ENCODE data around the gene GGTLC2. TPM values are rescaled to one million over a fixed set of nuclear protein-coding genes. Genes with fewer than 3 reads are reported as not detected.

GGTLC2 gene
- total RNA-seq, 2 donors from 2014 or later = not detected

DNA sequence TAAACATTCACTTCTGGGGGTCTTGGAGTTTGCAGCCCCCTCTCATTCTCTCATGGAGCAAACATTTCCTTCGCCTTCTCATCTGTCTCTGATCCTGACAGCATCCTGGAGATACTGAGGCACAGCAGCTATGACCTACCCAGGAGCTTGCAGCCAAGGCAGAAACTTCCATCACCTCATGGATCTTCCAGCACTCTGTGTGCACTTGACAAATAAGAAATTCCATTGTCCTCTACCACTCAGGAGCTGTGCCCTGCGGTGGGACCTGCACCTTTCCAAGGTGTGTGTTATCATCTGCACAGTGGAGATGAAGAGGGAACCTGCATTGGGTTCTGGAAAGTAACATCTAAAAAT is 49.1 kb downstream of the GGTLC2 start:
- Histone ChIP-seq H3K36me3 (replicated peaks in 1 of 2; ENCODE audit: insufficient read depth in 1 of 2, low read depth in 2 of 2) (no peaks in the 10 kb centered on the region), H3K4me3 (no peak overlapping the region), H3K27ac (peak overlapping the region; percentile 30 to 87 (median 76)), H3K4me1 (peaks cover 45% of the 10 kb centered on the region), H3K27me3 (no peaks in the 10 kb centered on the region), H3K9me3 (no peaks in the 10 kb centered on the region)
- no peak for TF ChIP-seq CTCF (IDR thresholded peaks at IDR 0.05)
- no peak for TF ChIP-seq POLR2A (IDR thresholded peaks at IDR 0.05)
- DNase-seq (no peak), ATAC-seq (peak; percentile 50)
- WGBS, 2 donors = 30 to 59% methylated on average over 2 of the region's 2 CpGs
- intact Hi-C loops (cut with DNase I) = no loop called here

GRCh38 chr22:22694106-22694505 is 49.7 kb downstream of the GGTLC2 start:
- intact Hi-C loops (cut with DNase I) = no loop called here
- no peak for TF ChIP-seq CTCF (IDR thresholded peaks at IDR 0.05)
- no peak for TF ChIP-seq POLR2A (IDR thresholded peaks at IDR 0.05)
- Histone ChIP-seq H3K9me3 (no peaks in the 10 kb centered on the region), H3K4me3 (no peak overlapping the region), H3K36me3 (replicated peaks in 1 of 2; ENCODE audit: insufficient read depth in 1 of 2, low read depth in 2 of 2) (no peaks in the 10 kb centered on the region), H3K27me3 (no peaks in the 10 kb centered on the region), H3K4me1 (peaks cover 45% of the 10 kb centered on the region), H3K27ac (peak overlapping the region; percentile 30 to 87 (median 76))
- WGBS, 2 donors = 58 to 100% methylated on average over 1 of the region's 1 CpG
- no peak for ATAC-seq
- no peak for DNase-seq

- Histone ChIP-seq H3K27me3 (no peaks in the 10 kb centered on the region), H3K9me3 (no peaks in the 10 kb centered on the region), H3K36me3 (replicated peaks in 1 of 2; ENCODE audit: insufficient read depth in 1 of 2, low read depth in 2 of 2) (no peaks in the 10 kb centered on the region), H3K27ac (no peak overlapping the region), H3K4me1 (peaks cover 45% of the 10 kb centered on the region), H3K4me3 (no peak overlapping the region)
- TF ChIP-seq POLR2A (IDR thresholded peaks at IDR 0.05) = no peak
- TF ChIP-seq CTCF (IDR thresholded peaks at IDR 0.05) = no peak
- intact Hi-C loops (cut with DNase I) = no loop called here
- ATAC-seq (no peak), DNase-seq (no peak)
- WGBS, 2 donors = 82 to 86% methylated on average over 5 of the region's 5 CpGs
Measured at GRCh38 chr22:22696104-22696503, 51.7 kb downstream of the GGTLC2 start.

Small RNA genes lying within 50 kb of the gene (small RNA-seq; reads per million reads assigned to genes)
- not detected for gene AC244250.2
- not detected for gene IGLV3-29
- gene IGLVVI-25-1 = not detected

Other genes starting within 250 kb of the GGTLC2 start
- gene ZNF280B, start 135.9 kb upstream of the GGTLC2 start, total RNA-seq = 1 to 10 TPM in 1 of 2 donors, under 1 TPM in 1; 0.33 to 1.0 TPM
- gene ZNF280A, start 124.3 kb upstream of the GGTLC2 start, total RNA-seq = not detected
- gene PRAME, start 85.3 kb upstream of the GGTLC2 start, total RNA-seq = not detected
- 1 to 10 TPM; 3.4 to 5.3 TPM for gene IGLL5, start 243.2 kb downstream of the GGTLC2 start, total RNA-seq

Measured in body of pancreas (tissue), 4 donors.